ENCODE results near the gene MSRB3. TPM values are rescaled to one million over a fixed set of nuclear protein-coding genes. Genes with fewer than 3 reads are reported as not detected.
A peak's percentile ranks its signal among the peaks of the same experiment; 100 is the strongest.

Gene MSRB3
- total RNA-seq, 4 donors from 2014 or later: 21.7 to 56.9 (median 26.4) TPM

DNA sequence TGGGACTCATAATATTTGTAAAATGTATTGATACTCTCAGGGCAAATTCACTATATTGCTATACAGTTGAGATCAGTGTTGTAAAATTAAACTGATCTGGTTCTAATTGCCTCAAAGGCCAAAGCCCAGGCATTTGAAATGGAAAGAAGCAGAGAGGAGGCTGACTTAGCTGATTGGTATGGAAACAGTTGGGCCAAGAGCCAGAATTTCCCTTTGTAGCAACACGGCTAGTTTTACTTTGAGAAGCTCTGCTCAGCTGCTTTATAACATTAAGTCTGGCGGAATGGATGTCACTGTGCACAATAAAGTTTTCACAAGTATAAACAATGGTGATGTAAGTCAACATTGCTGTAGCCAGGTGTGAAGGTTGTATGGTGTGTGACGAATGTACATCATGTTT, 186.4 kb downstream of the MSRB3 start:
- Histone ChIP-seq H3K36me3 (no peaks in the 10 kb centered on the region), H3K27me3 (no peaks in the 10 kb centered on the region), H3K4me3 (no peak overlapping the region), H3K4me1 (no peaks in the 10 kb centered on the region), H3K27ac (no peak overlapping the region), H3K9me3 (no peaks in the 10 kb centered on the region)
- in situ Hi-C loops (cut with MboI; ENCODE audit: low pct_ligation_motif_present in 1 of 4, low pct_unique_long_range_greater_than_20kb in 1 of 4, low sequenced_read_pairs in 3 of 4) (no loop called here), intact Hi-C loops (cut with DNase I; ENCODE audit: low total_unique reads) (no loop called here)
- DNase-seq: peak; percentile 8
- TF ChIP-seq EP300 (IDR thresholded peaks at IDR 0.05; ENCODE audit: low read depth) (no peak), POLR2AphosphoS5 (IDR thresholded peaks at IDR 0.05) (no peak), POLR2A (IDR thresholded peaks at IDR 0.05) (no peak)
- TF ChIP-seq, protein P1, sequence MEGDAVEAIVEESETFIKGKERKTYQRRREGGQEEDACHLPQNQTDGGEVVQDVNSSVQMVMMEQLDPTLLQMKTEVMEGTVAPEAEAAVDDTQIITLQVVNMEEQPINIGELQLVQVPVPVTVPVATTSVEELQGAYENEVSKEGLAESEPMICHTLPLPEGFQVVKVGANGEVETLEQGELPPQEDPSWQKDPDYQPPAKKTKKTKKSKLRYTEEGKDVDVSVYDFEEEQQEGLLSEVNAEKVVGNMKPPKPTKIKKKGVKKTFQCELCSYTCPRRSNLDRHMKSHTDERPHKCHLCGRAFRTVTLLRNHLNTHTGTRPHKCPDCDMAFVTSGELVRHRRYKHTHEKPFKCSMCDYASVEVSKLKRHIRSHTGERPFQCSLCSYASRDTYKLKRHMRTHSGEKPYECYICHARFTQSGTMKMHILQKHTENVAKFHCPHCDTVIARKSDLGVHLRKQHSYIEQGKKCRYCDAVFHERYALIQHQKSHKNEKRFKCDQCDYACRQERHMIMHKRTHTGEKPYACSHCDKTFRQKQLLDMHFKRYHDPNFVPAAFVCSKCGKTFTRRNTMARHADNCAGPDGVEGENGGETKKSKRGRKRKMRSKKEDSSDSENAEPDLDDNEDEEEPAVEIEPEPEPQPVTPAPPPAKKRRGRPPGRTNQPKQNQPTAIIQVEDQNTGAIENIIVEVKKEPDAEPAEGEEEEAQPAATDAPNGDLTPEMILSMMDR (IDR thresholded peaks at IDR 0.05): no peak
- WGBS, 2 donors (ENCODE audit: low coverage in 1 of 2): 7 to 47% methylated on average over 2 to 3 of the region's 3 CpGs

DNA sequence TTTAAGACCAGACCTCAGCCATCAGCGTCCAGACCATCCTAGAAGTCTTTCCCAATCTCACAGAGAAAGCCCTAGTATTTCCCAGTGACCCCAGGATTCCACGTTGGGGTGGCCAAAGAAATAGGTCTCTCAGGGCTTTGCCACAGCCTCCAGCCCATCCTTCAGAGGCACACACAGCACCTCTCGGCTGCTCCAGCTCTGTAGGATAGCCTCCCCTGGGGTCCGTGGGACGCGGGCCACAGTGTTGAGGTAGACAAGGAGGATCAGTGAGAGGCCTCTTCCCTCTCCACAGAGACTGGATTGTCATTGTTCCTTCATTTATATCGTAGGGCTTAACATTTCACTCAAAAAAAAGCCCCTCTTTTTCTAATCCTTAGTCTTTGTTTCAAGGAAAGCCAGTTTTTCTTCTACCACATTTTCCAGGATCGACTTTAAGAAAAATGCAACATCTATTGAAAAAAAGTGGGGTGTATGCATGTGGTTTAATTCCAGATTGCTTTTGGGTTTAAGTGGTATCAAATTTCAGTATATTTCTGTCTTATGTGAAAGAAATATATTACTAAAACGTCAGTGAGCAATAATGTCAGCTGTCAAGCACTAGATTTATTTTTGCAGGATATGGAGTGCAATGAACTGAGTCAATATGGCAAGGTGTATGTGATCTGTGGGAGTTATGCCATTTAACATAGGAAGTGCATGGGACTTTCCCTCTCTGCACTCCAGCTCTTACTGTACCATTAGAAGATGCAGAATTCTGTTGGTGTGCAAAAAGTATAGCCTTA, 187.5 kb downstream of the MSRB3 start:
- H3K27me3 ChIP-seq: no peaks in the 10 kb centered on the region
- no peak for DNase-seq
- TF ChIP-seq POLR2AphosphoS5 (IDR thresholded peaks at IDR 0.05): no peak
- TF ChIP-seq, protein P1 (IDR thresholded peaks at IDR 0.05): no peak
- TF ChIP-seq EP300 (IDR thresholded peaks at IDR 0.05; ENCODE audit: low read depth): no peak
- no peak for TF ChIP-seq POLR2A (IDR thresholded peaks at IDR 0.05)
- H3K27ac ChIP-seq: no peak overlapping the region
- H3K36me3 ChIP-seq: no peaks in the 10 kb centered on the region
- no peaks in the 10 kb centered on the region for H3K4me1 ChIP-seq
- intact Hi-C loops (cut with DNase I; ENCODE audit: low total_unique reads): no loop called here
- in situ Hi-C loops (cut with MboI; ENCODE audit: low pct_ligation_motif_present in 1 of 4, low pct_unique_long_range_greater_than_20kb in 1 of 4, low sequenced_read_pairs in 3 of 4): no loop called here
- no peak overlapping the region for H3K4me3 ChIP-seq
- H3K9me3 ChIP-seq: no peaks in the 10 kb centered on the region
- 57 to 75% methylated on average over 3 to 9 of the region's 9 CpGs for WGBS, 2 donors (ENCODE audit: low coverage in 1 of 2)

- H3K36me3 ChIP-seq: no peaks in the 10 kb centered on the region
- intact Hi-C loops (cut with DNase I; ENCODE audit: low total_unique reads) (no loop called here), in situ Hi-C loops (cut with MboI; ENCODE audit: low pct_ligation_motif_present in 1 of 4, low pct_unique_long_range_greater_than_20kb in 1 of 4, low sequenced_read_pairs in 3 of 4) (no loop called here)
- 68 to 90% methylated on average over 1 of the region's 1 CpG for WGBS, 2 donors (ENCODE audit: low coverage in 1 of 2)
- H3K27me3 ChIP-seq: no peaks in the 10 kb centered on the region
- H3K27ac ChIP-seq: no peak overlapping the region
- no peak for DNase-seq
- no peaks in the 10 kb centered on the region for H3K4me1 ChIP-seq
- no peaks in the 10 kb centered on the region for H3K9me3 ChIP-seq
- no peak overlapping the region for H3K4me3 ChIP-seq
- TF ChIP-seq POLR2A (IDR thresholded peaks at IDR 0.05) (no peak), EP300 (IDR thresholded peaks at IDR 0.05; ENCODE audit: low read depth) (no peak), POLR2AphosphoS5 (IDR thresholded peaks at IDR 0.05) (no peak)
- TF ChIP-seq, protein P1 (IDR thresholded peaks at IDR 0.05): no peak
These were observed 188.4 kb downstream of the MSRB3 start for GRCh38 chr12:65466911-65467310.

GRCh38 chr12:65470256-65470655, 191.8 kb downstream of the MSRB3 start:
- intact Hi-C loops (cut with DNase I; ENCODE audit: low total_unique reads) (no loop called here), in situ Hi-C loops (cut with MboI; ENCODE audit: low pct_ligation_motif_present in 1 of 4, low pct_unique_long_range_greater_than_20kb in 1 of 4, low sequenced_read_pairs in 3 of 4) (no loop called here)
- H3K4me1 ChIP-seq: no peaks in the 10 kb centered on the region
- H3K36me3 ChIP-seq: no peaks in the 10 kb centered on the region
- DNase-seq: no peak
- WGBS, 2 donors (ENCODE audit: low coverage in 1 of 2): 59 to 62% methylated on average over 6 of the region's 6 CpGs
- H3K27me3 ChIP-seq: no peaks in the 10 kb centered on the region
- peak in 2 of 3 donors; percentile 43 to 76 for TF ChIP-seq POLR2AphosphoS5 (IDR thresholded peaks at IDR 0.05)
- TF ChIP-seq, protein P1 (IDR thresholded peaks at IDR 0.05): no peak
- H3K27ac ChIP-seq: no peak overlapping the region
- H3K9me3 ChIP-seq: no peaks in the 10 kb centered on the region
- no peak overlapping the region for H3K4me3 ChIP-seq
